B cell (primary cell): ENCODE measurements around the gene FOXO3. TPM values are rescaled to one million over a fixed set of nuclear protein-coding genes. Genes with fewer than 3 reads are reported as not detected.

Source experiments
- ATAC-seq: fragments of 200-7000 bp; cut with Tn5 transposase; one replicate; pipeline ENCODE4 v1.10.0; 2021; ENCODE audit warnings: low read depth, mild to moderate bottlenecking, moderate number of reproducible peaks, moderate library complexity
- CTCF ChIA-PET: fragments of 350-600 bp; sonication (Branson Sonifier 250); formaldehyde crosslinking; loops from one replicate; lab custom pipeline; 2021; ENCODE audit warnings: antibody characterized with exemption, inconsistent platforms; lab: Charles Lee
- POLR2A ChIA-PET: fragments of 350-600 bp; sonication (Branson Sonifier 250); formaldehyde crosslinking; loops from one replicate; lab custom pipeline; 2021; ENCODE audit warnings: antibody characterized with exemption; lab: Charles Lee
- DNase-seq: peaks from one replicate; pipeline ENCODE4 v3.0.0; 2013
- H2AFZ ChIP-seq: 2 replicates; pipeline ENCODE4 v1.6.1; 2012; ENCODE audit warnings: mild to moderate bottlenecking, low read depth, low read length; ENCODE audit not compliant: insufficient read depth, poor library complexity, severe bottlenecking
- H3K27ac ChIP-seq, 2 donors: 1 replicate in 1 of 2; 2 replicates in 1 of 2; pipeline ENCODE4 v1.5.1; 2012 to 2013; ENCODE audit warnings: low read length in 2 of 2, mild to moderate bottlenecking in 2 of 2, moderate library complexity in 1 of 2
- H3K27me3 ChIP-seq, 4 experiments: fragments of 200-600 bp in 1 of 4; sonication (generic) in 1 of 4; replicated peaks in 1 of 4; 1 replicate in 2 of 4; 2 replicates in 2 of 4; pipeline versions ENCODE4 v1.6.1 to v1.7.0; 2013 to 2016; ENCODE audit warnings: low read length in 3 of 4, mild to moderate bottlenecking in 2 of 4, mixed read lengths in 1 of 4, moderate library complexity in 1 of 4; ENCODE audit not compliant: insufficient read depth in 4 of 4, control insufficient read depth in 3 of 4; ENCODE audit errors: control extremely low read depth in 1 of 4
- H3K36me3 ChIP-seq, 2 experiments: replicated peaks in 1 of 2; 1 replicate in 1 of 2; 2 replicates in 1 of 2; pipeline versions ENCODE4 v1.6.1 to v1.7.1; 2013; ENCODE audit warnings: low read length in 1 of 2; ENCODE audit not compliant: insufficient read depth in 2 of 2, control insufficient read depth in 1 of 2; ENCODE audit errors: control extremely low read depth in 1 of 2, extremely low read depth in 1 of 2
- H3K4me1 ChIP-seq, 2 donors: fragments of 200-600 bp in 1 of 2; sonication (generic) in 1 of 2; 1 replicate in 1 of 2; 2 replicates in 1 of 2; pipeline versions ENCODE4 v1.5.1 to v1.6.1; 2013 to 2017; ENCODE audit warnings: low read length in 2 of 2; ENCODE audit not compliant: control insufficient read depth in 2 of 2, insufficient read depth in 2 of 2
- H3K4me2 ChIP-seq: replicated peaks from 2 replicates; pipeline ENCODE3; 2012; ENCODE audit warnings: mild to moderate bottlenecking, low read depth, low read length; ENCODE audit not compliant: poor library complexity, severe bottlenecking
- H3K4me3 ChIP-seq, 5 experiments: fragments of 200-600 bp in 1 of 5; sonication (generic) in 1 of 5; 1 replicate in 3 of 5; 2 replicates in 2 of 5; pipeline versions ENCODE4 v1.5.1 to v1.7.0; 2011 to 2016; ENCODE audit warnings: low read length in 4 of 5, mild to moderate bottlenecking in 4 of 5, low read depth in 2 of 5, control low read depth in 1 of 5, moderate library complexity in 1 of 5; ENCODE audit not compliant: insufficient read depth in 1 of 5; ENCODE audit errors: control extremely low read depth in 1 of 5, extremely low read depth in 1 of 5
- H3K79me2 ChIP-seq: fragments of 200-600 bp; sonication (generic); one replicate; pipeline ENCODE4 v1.6.0; 2016; ENCODE audit warnings: low read length; ENCODE audit not compliant: control insufficient read depth, insufficient read depth
- H3K9ac ChIP-seq: fragments of 200-600 bp; sonication (generic); 2 replicates; pipeline ENCODE4 v1.6.1; 2017; ENCODE audit warnings: mild to moderate bottlenecking, low read length, moderate library complexity
- H3K9me3 ChIP-seq, 3 donors: one replicate each; pipeline versions ENCODE4 v1.6.1 to v1.7.1; 2013; ENCODE audit warnings: low read length in 2 of 3; ENCODE audit not compliant: control insufficient read depth in 2 of 3, insufficient read depth in 1 of 3; ENCODE audit errors: control extremely low read depth in 1 of 3
- H4K20me1 ChIP-seq: 2 replicates; pipeline ENCODE4 v1.6.0; 2012; ENCODE audit warnings: mild to moderate bottlenecking, low read length; ENCODE audit not compliant: insufficient read depth, control insufficient read depth, poor library complexity, severe bottlenecking
- H3K27ac Mint-ChIP-seq: one replicate; pipeline ENCODE4 v1.8.0; 2021; ENCODE audit warnings: mixed read lengths
- H3K27me3 Mint-ChIP-seq: one replicate; pipeline ENCODE4 v1.8.0; 2021; ENCODE audit warnings: mixed read lengths
- H3K4me1 Mint-ChIP-seq: one replicate; pipeline ENCODE4 v1.8.0; 2021; ENCODE audit warnings: mixed read lengths
- H3K4me3 Mint-ChIP-seq: one replicate; pipeline ENCODE4 v1.8.0; 2021; ENCODE audit warnings: mixed read lengths
- H3K9me3 Mint-ChIP-seq: one replicate; pipeline ENCODE4 v1.8.0; 2022; ENCODE audit warnings: mixed read lengths; ENCODE audit not compliant: insufficient read depth
- CTCF ChIP-seq: fragments of 200-600 bp; IDR thresholded peaks from one replicate; pipeline ENCODE4 v1.8.0; 2022; ENCODE audit warnings: antibody characterized with exemption, mild to moderate bottlenecking
- EZH2 ChIP-seq: IDR thresholded peaks from 2 replicates; pipeline ENCODE4 v1.6.1; 2012; ENCODE audit warnings: borderline replicate concordance, low read depth, mild to moderate bottlenecking, moderate library complexity, low read length; ENCODE audit not compliant: insufficient read depth, poor library complexity, severe bottlenecking
- WGBS: methylation state at CpG from one replicate; pipeline ENCODE4 v1.1.5; 2013; ENCODE audit warnings: missing lambda C conversion rate; ENCODE audit not compliant: insufficient coverage; 5-methylcytosine and 5-hydroxymethylcytosine counted together
- intact Hi-C: fragments of 100-400 bp; cut with micrococcal nuclease; formaldehyde crosslinking; loops from one replicate; pipeline ENCODE4 v1.10.0; 2022
- polyA plus RNA-seq: library from polyadenylated mRNA; depleted of rRNA; stranded (reverse); fragments of >200 nt; gene quantifications from 2 replicates; pipeline ENCODE4 v1.2.3, GENCODE V29; 2012
- total RNA-seq, 2 donors: library from RNA; stranded (reverse); fragments of 120-200 nt in 1 of 2; gene quantifications; 1 replicate in 1 of 2; 2 replicates in 1 of 2; pipeline versions ENCODE4 v1.2.3 to v1.2.4, GENCODE V29; 2013 to 2022

Gene FOXO3
- total and polyA plus RNA-seq, 2 donors (not counting 1 experiment from before 2014, with no cell fraction given) = 6.0 to 16.9 TPM

GRCh38 chr6:108655806-108656651, 95.3 kb downstream of the FOXO3 start:
- no peak overlapping the region for H3K4me3 ChIP-seq
- H3K79me2 ChIP-seq = peaks cover 48% of the 10 kb centered on the region
- Mint-ChIP-seq H3K4me1 (peaks cover 16% of the 10 kb centered on the region), H3K4me3 (no peak overlapping the region), H3K27ac (no peak overlapping the region), H3K27me3 (no peaks in the 10 kb centered on the region), H3K9me3 (no peaks in the 10 kb centered on the region)
- 100% methylated on average over 8 of the region's 12 CpGs for WGBS
- H3K27me3 ChIP-seq = no peaks in the 10 kb centered on the region
- ATAC-seq (no peak), DNase-seq (no peak)
- CTCF ChIA-PET = no interaction called here
- POLR2A ChIA-PET = no interaction called here
- no peak overlapping the region for H2AFZ ChIP-seq
- intact Hi-C loops = no loop called here
- no peak overlapping the region for H3K27ac ChIP-seq
- H3K9ac ChIP-seq = no peak overlapping the region
- H3K4me1 ChIP-seq = peaks cover 0 to under 1% of the 10 kb centered on the region in 2 donors
- peaks cover 12% of the 10 kb centered on the region for H4K20me1 ChIP-seq
- H3K9me3 ChIP-seq = no peaks in the 10 kb centered on the region
- H3K36me3 ChIP-seq = no peaks in the 10 kb centered on the region
- TF ChIP-seq CTCF = no peak
- TF ChIP-seq EZH2 = no peak
- no peak overlapping the region for H3K4me2 ChIP-seq

- DNase-seq (no peak), ATAC-seq (no peak)
- ChIA-PET POLR2A (no interaction called here), CTCF (no interaction called here)
- Mint-ChIP-seq H3K4me1 (peaks cover 11% of the 10 kb centered on the region), H3K9me3 (no peaks in the 10 kb centered on the region), H3K4me3 (no peak overlapping the region), H3K27me3 (no peaks in the 10 kb centered on the region), H3K27ac (no peak overlapping the region)
- H2AFZ ChIP-seq = no peak overlapping the region
- no peaks in the 10 kb centered on the region for H3K27me3 ChIP-seq
- no peaks in the 10 kb centered on the region for H3K36me3 ChIP-seq
- no peak overlapping the region for H3K27ac ChIP-seq
- no CpG with 5 or more reads among the region's 2 CpGs for WGBS
- no peaks in the 10 kb centered on the region for H3K9me3 ChIP-seq
- H4K20me1 ChIP-seq = peaks cover 12% of the 10 kb centered on the region
- no peak overlapping the region for H3K9ac ChIP-seq
- H3K4me2 ChIP-seq = no peak overlapping the region
- no peaks in the 10 kb centered on the region for H3K4me1 ChIP-seq
- intact Hi-C loops = no loop called here
- no peak for TF ChIP-seq EZH2
- TF ChIP-seq CTCF = no peak
- H3K4me3 ChIP-seq = no peak overlapping the region
- peaks cover 49% of the 10 kb centered on the region for H3K79me2 ChIP-seq
Measured at GRCh38 chr6:108656836-108657235, 96.1 kb downstream of the FOXO3 start.
